ENCODE data around the gene FANK1. TPM values are rescaled to one million over a fixed set of nuclear protein-coding genes. Genes with fewer than 3 reads are reported as not detected.

Gene FANK1
- total RNA-seq, 1 donor = 3.0 TPM

DNA sequence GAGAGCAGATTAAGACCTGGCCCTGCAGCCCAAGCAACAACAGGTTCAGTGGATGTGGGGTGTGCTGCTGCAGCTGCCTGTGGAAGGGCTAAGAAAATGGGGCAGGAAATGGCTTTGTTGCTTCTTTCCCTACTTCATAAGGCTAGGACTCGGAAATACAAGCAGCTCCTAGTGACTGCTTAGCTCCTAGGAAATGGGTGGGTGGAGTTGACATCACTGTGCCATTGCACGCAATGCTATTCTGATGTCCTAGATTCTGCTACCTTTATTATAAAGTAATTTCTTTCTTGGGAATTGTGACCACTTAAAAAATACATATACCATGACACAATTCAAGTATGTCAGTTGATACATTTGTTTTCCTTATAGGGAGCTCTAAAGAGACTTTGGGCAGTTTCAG is 155.8 kb downstream of the FANK1 start:
- H3K4me3 ChIP-seq (ENCODE audit: low read depth, low read length) = no peak overlapping the region
- TF ChIP-seq, protein P1, sequence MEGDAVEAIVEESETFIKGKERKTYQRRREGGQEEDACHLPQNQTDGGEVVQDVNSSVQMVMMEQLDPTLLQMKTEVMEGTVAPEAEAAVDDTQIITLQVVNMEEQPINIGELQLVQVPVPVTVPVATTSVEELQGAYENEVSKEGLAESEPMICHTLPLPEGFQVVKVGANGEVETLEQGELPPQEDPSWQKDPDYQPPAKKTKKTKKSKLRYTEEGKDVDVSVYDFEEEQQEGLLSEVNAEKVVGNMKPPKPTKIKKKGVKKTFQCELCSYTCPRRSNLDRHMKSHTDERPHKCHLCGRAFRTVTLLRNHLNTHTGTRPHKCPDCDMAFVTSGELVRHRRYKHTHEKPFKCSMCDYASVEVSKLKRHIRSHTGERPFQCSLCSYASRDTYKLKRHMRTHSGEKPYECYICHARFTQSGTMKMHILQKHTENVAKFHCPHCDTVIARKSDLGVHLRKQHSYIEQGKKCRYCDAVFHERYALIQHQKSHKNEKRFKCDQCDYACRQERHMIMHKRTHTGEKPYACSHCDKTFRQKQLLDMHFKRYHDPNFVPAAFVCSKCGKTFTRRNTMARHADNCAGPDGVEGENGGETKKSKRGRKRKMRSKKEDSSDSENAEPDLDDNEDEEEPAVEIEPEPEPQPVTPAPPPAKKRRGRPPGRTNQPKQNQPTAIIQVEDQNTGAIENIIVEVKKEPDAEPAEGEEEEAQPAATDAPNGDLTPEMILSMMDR (IDR thresholded peaks at IDR 0.05; ENCODE audit: insufficient read depth, low read depth, low read length) = no peak
- DNase-seq (ENCODE audit: low read depth) = no peak

DNA sequence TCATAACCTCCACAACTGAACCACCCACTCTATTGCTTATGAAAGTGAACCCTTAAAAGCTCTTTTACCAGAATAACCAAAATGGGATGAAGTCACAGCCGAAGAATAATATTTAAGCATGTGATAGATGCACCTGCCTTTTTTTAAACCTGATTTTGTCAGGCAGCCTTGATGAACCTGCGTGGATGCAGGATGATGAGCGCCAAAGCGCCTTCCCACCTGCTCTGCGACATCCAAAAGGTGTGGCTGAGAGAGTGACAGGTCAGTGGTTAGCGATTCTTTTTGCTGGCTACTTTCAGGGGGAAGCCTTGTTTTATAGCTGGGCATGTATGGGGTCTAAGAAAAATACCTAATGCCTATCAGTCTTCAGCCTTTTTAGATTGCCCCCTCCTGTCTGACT is 157.8 kb downstream of the FANK1 start:
- DNase-seq (ENCODE audit: low read depth) = no peak

DNA sequence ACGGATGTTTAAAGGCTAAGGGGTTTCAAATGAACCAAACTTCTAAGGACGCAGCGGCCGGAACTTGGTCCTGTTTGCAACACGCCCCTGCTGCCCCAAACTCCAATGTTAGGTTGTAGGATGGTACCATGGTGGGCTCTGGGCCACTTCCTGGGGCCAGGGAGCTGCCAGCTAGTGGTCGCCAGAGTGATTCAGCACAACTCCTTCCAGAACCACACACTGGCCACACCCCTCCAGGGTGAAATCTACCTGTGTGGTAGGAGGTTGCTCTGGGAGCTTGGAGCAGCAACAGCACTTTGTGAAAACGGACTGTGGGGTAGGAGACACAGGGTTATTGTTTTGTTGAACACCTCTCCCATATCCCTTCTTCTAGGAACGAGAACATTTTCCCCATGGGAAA is 161.1 kb downstream of the FANK1 start:
- TF ChIP-seq, protein P1 (IDR thresholded peaks at IDR 0.05; ENCODE audit: insufficient read depth, low read depth, low read length) = no peak
- H3K4me3 ChIP-seq (ENCODE audit: low read depth, low read length) = no peak overlapping the region
- DNase-seq (ENCODE audit: low read depth) = no peak

More for the DNA sequence above, 157.8 kb downstream of the FANK1 start:
- TF ChIP-seq, protein P1 (IDR thresholded peaks at IDR 0.05; ENCODE audit: insufficient read depth, low read depth, low read length) = no peak
- no peak overlapping the region for H3K4me3 ChIP-seq (ENCODE audit: low read depth, low read length)

DNA sequence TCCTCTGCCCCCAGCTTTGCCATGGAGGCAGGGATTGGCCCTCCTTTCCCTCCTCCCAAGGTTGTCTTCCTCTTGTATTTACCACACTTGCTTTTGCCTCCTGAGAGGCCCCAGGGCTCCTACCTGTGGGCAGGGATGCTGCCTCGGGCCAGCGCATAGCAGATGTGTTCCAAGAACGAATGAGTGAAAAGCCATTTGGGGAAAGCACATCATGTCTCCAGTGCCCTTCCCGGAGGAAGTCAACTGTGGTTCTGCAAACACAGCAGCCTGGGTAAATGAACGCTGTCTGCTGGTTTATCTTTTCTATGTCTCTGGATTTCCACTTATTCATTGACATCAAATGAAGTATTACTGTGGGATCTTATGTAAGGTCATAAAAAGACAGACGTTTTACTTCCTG is 161.7 kb downstream of the FANK1 start:
- no peak overlapping the region for H3K4me3 ChIP-seq (ENCODE audit: low read depth, low read length)
- DNase-seq (ENCODE audit: low read depth) = no peak
- TF ChIP-seq, protein P1 (IDR thresholded peaks at IDR 0.05; ENCODE audit: insufficient read depth, low read depth, low read length) = no peak

DNA sequence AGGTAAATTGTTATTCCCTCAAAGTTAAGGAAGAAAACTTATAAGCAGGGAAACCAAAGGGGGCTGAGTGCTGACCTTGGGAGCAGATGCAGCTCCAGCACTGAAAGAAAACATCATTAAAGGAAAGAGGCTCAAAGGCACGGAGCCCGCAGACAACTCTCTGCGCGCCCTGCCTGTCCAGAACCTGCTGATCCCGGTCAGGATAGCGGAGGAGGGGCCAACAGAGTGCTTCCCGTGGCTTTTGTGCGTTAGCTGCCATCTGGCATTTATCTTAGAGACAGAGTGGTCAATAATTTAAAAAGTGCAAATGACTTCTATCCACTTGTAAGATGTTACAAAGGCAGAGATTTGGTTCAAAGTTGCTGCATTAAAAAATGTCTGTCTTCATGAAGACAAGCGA is 162.1 kb downstream of the FANK1 start:
- TF ChIP-seq, protein P1 (IDR thresholded peaks at IDR 0.05; ENCODE audit: insufficient read depth, low read depth, low read length) = no peak
- H3K4me3 ChIP-seq (ENCODE audit: low read depth, low read length) = no peak overlapping the region
- peak; percentile 55 for DNase-seq (ENCODE audit: low read depth)

Small RNA genes lying within 50 kb of the gene (small RNA-seq; reads per million reads assigned to genes)
- not detected for gene GNG10P1
- not detected for gene RF00017
- gene RNU2-42P = not detected

Other genes with a start within 250 kb of the FANK1 start
- gene TEX36, start 213.4 kb upstream of the FANK1 start, total RNA-seq = not detected in 2 replicates
- 20.9 and 29.8 TPM in 2 replicates for gene EDRF1, start 176.9 kb upstream of the FANK1 start, total RNA-seq
- not detected in 2 replicates for gene MMP21, start 120.7 kb upstream of the FANK1 start, total RNA-seq
- 93.7 and 94.7 TPM in 2 replicates for gene UROS, start 73.3 kb upstream of the FANK1 start, total RNA-seq
- gene BCCIP, start 73.0 kb upstream of the FANK1 start, total RNA-seq = 31.2 and 48.4 TPM in 2 replicates
- gene DHX32, start 15.3 kb upstream of the FANK1 start, total RNA-seq = 40.3 and 48.8 TPM in 2 replicates